GM12864 (cell line): ENCODE data around the gene ZNF469.

Experiments used
- DNase-seq: peaks from one replicate; pipeline ENCODE4 v3.0.0-alpha.2; 2011; ENCODE audit warnings: low read depth
- H3K4me3 ChIP-seq: 2 replicates; pipeline ENCODE4 v1.5.1; 2011; ENCODE audit warnings: mild to moderate bottlenecking, low read depth, low read length, control low read depth
- TF ChIP-seq, protein P1 (sequence below): IDR thresholded peaks from 2 replicates; pipeline ENCODE4 v1.5.1; 2011; ENCODE audit warnings: low read depth, mild to moderate bottlenecking, moderate library complexity, low read length, control low read depth, inconsistent platforms; ENCODE audit errors: missing control alignments

Gene ZNF469

DNA sequence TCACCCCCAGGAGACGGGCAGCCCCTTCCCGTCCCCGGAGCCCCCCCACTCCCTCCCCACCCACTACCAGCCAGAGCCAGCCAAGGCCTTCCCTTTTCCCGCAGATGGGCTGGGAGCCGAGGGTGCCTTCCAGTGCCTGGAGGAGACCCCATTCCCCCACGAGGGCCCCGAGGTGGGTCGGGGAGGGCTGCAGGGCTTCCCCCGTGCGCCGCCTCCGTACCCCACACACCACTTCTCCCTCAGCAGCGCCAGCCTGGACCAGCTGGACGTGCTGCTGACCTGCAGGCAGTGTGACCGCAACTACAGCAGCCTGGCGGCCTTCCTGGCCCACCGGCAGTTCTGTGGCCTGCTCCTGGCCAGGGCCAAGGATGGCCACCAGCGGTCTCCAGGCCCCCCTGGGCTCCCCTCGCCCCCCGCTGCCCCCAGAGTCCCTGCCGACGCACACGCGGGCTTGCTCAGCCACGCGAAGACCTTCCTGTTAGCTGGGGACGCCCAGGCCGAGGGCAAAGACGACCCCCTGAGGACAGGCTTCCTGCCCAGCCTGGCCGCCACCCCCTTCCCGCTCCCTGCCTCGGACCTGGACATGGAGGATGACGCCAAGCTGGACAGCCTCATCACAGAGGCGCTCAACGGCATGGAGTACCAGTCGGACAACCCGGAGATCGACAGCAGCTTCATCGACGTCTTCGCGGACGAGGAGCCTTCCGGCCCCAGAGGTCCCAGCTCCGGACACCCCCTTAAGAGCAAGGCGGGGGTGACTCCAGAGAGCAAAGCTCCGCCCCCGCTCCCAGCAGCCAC is 46.8 kb downstream of the ZNF469 start:
- TF ChIP-seq, protein P1, sequence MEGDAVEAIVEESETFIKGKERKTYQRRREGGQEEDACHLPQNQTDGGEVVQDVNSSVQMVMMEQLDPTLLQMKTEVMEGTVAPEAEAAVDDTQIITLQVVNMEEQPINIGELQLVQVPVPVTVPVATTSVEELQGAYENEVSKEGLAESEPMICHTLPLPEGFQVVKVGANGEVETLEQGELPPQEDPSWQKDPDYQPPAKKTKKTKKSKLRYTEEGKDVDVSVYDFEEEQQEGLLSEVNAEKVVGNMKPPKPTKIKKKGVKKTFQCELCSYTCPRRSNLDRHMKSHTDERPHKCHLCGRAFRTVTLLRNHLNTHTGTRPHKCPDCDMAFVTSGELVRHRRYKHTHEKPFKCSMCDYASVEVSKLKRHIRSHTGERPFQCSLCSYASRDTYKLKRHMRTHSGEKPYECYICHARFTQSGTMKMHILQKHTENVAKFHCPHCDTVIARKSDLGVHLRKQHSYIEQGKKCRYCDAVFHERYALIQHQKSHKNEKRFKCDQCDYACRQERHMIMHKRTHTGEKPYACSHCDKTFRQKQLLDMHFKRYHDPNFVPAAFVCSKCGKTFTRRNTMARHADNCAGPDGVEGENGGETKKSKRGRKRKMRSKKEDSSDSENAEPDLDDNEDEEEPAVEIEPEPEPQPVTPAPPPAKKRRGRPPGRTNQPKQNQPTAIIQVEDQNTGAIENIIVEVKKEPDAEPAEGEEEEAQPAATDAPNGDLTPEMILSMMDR, result no peak
- DNase-seq, result no peak
- H3K4me3 ChIP-seq, result no peak overlapping the region

GRCh38 chr16:88430185-88430523 is 47.4 kb downstream of the ZNF469 start:
- no peak for DNase-seq
- TF ChIP-seq, protein P1, result no peak
- peak overlapping the region; percentile 40; the same call in 1 of the 2 replicates for H3K4me3 ChIP-seq

GRCh38 chr16:88430524-88431446 is 48.0 kb downstream of the ZNF469 start:
- TF ChIP-seq, protein P1, result no peak
- DNase-seq, result no peak
- peak overlapping the region; percentile 40 for H3K4me3 ChIP-seq

- TF ChIP-seq, protein P1, result no peak
- no peak for DNase-seq
- no peak overlapping the region for H3K4me3 ChIP-seq
Observed at GRCh38 chr16:88431651-88432050, 48.9 kb downstream of the ZNF469 start.

DNA sequence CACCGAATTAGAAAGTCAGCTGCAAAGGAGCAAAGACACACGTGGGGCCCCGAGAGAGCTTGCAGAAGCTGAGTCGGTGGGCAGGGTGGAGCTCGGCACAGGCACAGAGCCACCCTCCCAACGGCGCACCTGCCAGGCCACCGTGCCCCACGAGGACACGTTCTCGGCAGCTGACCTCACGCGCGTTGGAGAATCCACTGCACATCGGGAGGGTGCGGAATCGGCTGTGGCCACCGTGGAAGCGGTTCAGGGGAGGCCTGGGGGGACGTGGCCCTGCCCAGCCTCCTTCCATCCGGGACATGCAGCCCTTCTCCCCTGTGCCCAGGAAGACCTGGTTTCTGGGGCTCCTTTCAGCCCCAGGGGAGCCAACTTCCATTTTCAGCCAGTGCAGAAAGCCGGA is 49.4 kb downstream of the ZNF469 start:
- DNase-seq, result no peak
- TF ChIP-seq, protein P1, result no peak
- no peak overlapping the region for H3K4me3 ChIP-seq
